ENCODE results near the gene CCDC50. TPM values are rescaled to one million over a fixed set of nuclear protein-coding genes. Genes with fewer than 3 reads are reported as not detected.

The CCDC50 gene
- total and polyA plus RNA-seq, 4 donors = 23.4 to 119 (median 40.4) TPM

DNA sequence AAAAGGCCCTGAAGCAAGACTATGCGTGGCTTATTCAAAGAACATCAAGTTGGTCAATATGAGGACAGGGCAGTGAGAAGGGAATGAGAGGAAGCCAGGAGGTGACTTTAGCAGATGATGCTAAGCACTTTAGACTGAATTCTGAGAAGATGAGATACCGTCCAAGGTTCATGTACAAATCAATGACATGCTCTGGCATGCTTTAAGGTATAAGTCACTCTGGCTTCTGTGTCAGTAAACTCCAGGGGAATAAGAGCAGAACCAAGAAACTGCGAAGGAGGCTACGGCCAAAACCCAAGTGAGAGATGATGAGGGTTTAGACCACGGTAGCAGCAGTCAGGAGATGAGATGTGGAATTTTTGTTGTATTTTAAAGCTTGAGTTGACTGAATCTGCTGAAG lies 8.9 kb upstream of the CCDC50 start:
- Histone ChIP-seq H3K4me3 (no peak overlapping the region), H3K9ac (ENCODE audit: insufficient read depth in 1 of 2, low read length in 2 of 2) (no peak overlapping the region), H3K4me1 (ENCODE audit: control insufficient read depth in 5 of 5, insufficient read depth in 5 of 5, low read length in 5 of 5) (peaks cover 0 to 2% (median 0%) of the 10 kb centered on the region in 5 donors), H3K27ac (ENCODE audit: low read depth in 1 of 2, low read length in 1 of 2) (no peak overlapping the region), H3K9me3 (ENCODE audit: control insufficient read depth in 4 of 4, insufficient read depth in 3 of 4, low read length in 3 of 4) (no peaks in the 10 kb centered on the region), H3K36me3 (ENCODE audit: control insufficient read depth in 4 of 4, insufficient read depth in 4 of 4, low read length in 4 of 4) (no peaks in the 10 kb centered on the region), H3K27me3 (ENCODE audit: control insufficient read depth in 3 of 3, insufficient read depth in 3 of 3, low read length in 2 of 3) (no peaks in the 10 kb centered on the region)
- WGBS, 2 donors = 86 to 94% methylated on average over 5 of the region's 5 CpGs
- TF ChIP-seq, protein P1, sequence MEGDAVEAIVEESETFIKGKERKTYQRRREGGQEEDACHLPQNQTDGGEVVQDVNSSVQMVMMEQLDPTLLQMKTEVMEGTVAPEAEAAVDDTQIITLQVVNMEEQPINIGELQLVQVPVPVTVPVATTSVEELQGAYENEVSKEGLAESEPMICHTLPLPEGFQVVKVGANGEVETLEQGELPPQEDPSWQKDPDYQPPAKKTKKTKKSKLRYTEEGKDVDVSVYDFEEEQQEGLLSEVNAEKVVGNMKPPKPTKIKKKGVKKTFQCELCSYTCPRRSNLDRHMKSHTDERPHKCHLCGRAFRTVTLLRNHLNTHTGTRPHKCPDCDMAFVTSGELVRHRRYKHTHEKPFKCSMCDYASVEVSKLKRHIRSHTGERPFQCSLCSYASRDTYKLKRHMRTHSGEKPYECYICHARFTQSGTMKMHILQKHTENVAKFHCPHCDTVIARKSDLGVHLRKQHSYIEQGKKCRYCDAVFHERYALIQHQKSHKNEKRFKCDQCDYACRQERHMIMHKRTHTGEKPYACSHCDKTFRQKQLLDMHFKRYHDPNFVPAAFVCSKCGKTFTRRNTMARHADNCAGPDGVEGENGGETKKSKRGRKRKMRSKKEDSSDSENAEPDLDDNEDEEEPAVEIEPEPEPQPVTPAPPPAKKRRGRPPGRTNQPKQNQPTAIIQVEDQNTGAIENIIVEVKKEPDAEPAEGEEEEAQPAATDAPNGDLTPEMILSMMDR (IDR thresholded peaks at IDR 0.05; ENCODE audit: control extremely low read depth, extremely low read depth) = no peak
- DNase-seq = no peak
- no peak for ATAC-seq (ENCODE audit: insufficient read depth, low FRiP score)

DNA sequence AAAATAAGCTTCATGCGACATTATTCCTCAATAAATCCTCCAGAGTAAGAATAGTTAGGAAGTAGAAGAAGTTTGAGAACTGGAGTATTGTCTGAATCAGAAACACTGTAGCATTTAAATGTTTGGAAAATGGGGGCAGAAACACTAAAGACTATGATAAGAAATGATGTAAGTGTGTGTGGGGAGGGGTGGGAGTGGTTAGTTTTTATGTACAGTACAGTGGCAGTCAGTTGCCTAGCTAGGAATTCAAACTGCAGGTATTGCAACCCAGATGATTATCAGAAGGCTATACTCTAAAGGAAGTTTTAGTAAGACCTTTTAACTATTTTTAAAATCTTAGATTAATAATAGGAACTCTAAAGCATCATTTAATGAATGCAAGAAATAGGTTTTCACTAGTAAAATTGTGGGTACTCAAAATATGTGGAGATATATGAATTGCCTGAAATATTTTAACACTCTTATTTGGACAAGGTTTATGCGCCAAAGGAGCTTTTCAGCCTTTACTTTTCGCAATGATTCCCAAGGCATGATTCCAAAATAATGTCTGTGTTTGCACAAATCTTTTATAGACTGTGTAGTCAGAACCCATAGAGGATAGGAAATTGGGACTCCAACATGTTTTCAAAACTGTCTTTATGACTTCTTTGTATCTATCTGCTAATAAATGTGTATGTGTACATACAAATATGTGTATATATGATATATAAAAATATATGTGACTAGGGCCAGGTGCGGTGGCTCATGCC lies 8.0 kb upstream of the CCDC50 start:
- no peak overlapping the region for H3K4me3 ChIP-seq
- no peaks in the 10 kb centered on the region for H3K9me3 ChIP-seq (ENCODE audit: control insufficient read depth in 4 of 4, insufficient read depth in 3 of 4, low read length in 3 of 4)
- DNase-seq (no peak), ATAC-seq (ENCODE audit: insufficient read depth, low FRiP score) (no peak)
- no peaks in the 10 kb centered on the region for H3K36me3 ChIP-seq (ENCODE audit: control insufficient read depth in 4 of 4, insufficient read depth in 4 of 4, low read length in 4 of 4)
- peaks cover 0 to 2% (median 0%) of the 10 kb centered on the region in 5 donors for H3K4me1 ChIP-seq (ENCODE audit: control insufficient read depth in 5 of 5, insufficient read depth in 5 of 5, low read length in 5 of 5)
- WGBS, 2 donors = 88 to 92% methylated on average over 4 of the region's 4 CpGs
- H3K9ac ChIP-seq (ENCODE audit: insufficient read depth in 1 of 2, low read length in 2 of 2) = no peak overlapping the region
- H3K27ac ChIP-seq (ENCODE audit: low read depth in 1 of 2, low read length in 1 of 2) = no peak overlapping the region
- no peaks in the 10 kb centered on the region for H3K27me3 ChIP-seq (ENCODE audit: control insufficient read depth in 3 of 3, insufficient read depth in 3 of 3, low read length in 2 of 3)
- TF ChIP-seq, protein P1 (IDR thresholded peaks at IDR 0.05; ENCODE audit: control extremely low read depth, extremely low read depth) = no peak

DNA sequence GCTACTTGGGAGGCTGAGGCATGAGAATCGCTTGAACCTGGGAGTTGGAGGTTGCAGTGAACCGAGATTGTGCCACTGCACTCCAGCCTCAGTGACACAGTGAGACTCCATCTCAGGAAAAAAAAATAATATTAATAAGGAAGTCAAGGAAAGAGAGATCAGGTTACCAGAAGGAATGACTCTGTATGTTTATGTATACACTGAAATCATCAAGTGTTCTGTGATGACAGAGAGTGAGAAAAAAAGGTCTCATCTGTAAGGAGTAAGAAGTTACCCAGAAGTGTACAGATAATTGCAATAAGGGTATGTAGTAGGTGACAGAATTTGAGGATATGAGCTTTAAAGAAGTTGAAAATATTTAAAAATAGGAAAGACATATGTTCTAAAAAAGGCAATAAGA lies 4.3 kb upstream of the CCDC50 start:
- H3K9me3 ChIP-seq (ENCODE audit: control insufficient read depth in 4 of 4, insufficient read depth in 3 of 4, low read length in 3 of 4) = no peaks in the 10 kb centered on the region
- TF ChIP-seq, protein P1 (IDR thresholded peaks at IDR 0.05; ENCODE audit: control extremely low read depth, extremely low read depth) = no peak
- WGBS, 2 donors = 94 to 100% methylated on average over 2 of the region's 2 CpGs
- no peak overlapping the region for H3K9ac ChIP-seq (ENCODE audit: insufficient read depth in 1 of 2, low read length in 2 of 2)
- H3K4me3 ChIP-seq = no peak overlapping the region
- no peak overlapping the region for H3K27ac ChIP-seq (ENCODE audit: low read depth in 1 of 2, low read length in 1 of 2)
- DNase-seq (no peak), ATAC-seq (ENCODE audit: insufficient read depth, low FRiP score) (no peak)
- peaks cover 0 to 6% (median 6%) of the 10 kb centered on the region in 5 donors for H3K4me1 ChIP-seq (ENCODE audit: control insufficient read depth in 5 of 5, insufficient read depth in 5 of 5, low read length in 5 of 5)
- H3K36me3 ChIP-seq (ENCODE audit: control insufficient read depth in 4 of 4, insufficient read depth in 4 of 4, low read length in 4 of 4) = no peaks in the 10 kb centered on the region
- H3K27me3 ChIP-seq (ENCODE audit: control insufficient read depth in 3 of 3, insufficient read depth in 3 of 3, low read length in 2 of 3) = no peaks in the 10 kb centered on the region

Measured in lung (tissue), 12 donors.